K562 (cell line): Measurements from ENCODE around the gene LAMB4. TPM values are rescaled to one million over a fixed set of nuclear protein-coding genes. Genes with fewer than 3 reads are reported as not detected.

Source experiments
- ATAC-seq: fragments of 200-7000 bp; cut with Tn5 transposase; 3 replicates; pipeline ENCODE4 v1.9.1; 2020; ENCODE audit warnings: moderate library complexity
- BruUV-seq: library from RNA; stranded (reverse); fragments of 400-500 nt; replicated peaks from 2 replicates; lab custom pipeline; 2021; lab: Mats Ljungman, UMichigan
- CTCF ChIA-PET: fragments of 300-600 bp; formaldehyde crosslinking; extraction: SDS; loops from one replicate; lab custom pipeline; 2021; ENCODE audit warnings: low intra/inter-chr PET ratio; lab: Yijun Ruan, JAX
- POLR2A ChIA-PET: fragments of 300-600, 350-650 bp; sonication (Branson Sonifier 250); formaldehyde crosslinking; extraction: SDS; loops from one replicate; lab custom pipeline; 2021; ENCODE audit warnings: antibody characterized with exemption, inconsistent platforms; lab: Yijun Ruan, JAX
- DNase-seq, 4 experiments: peaks; one replicate each; pipeline versions ENCODE4 v3.0.0 to v3.0.0-alpha.2; 2011 to 2018; ENCODE audit warnings: low spot score in 3 of 4, mixed read lengths in 3 of 4; ENCODE audit errors: extremely low read depth in 1 of 4
- FAIRE-seq: peaks from 2 replicates; lab custom pipeline; 2011; peaks lifted over from hg19 to GRCh38; lab: Jason Lieb, UNC
- H2AFZ ChIP-seq: 2 replicates; pipeline ENCODE4 v1.6.0; 2011; ENCODE audit warnings: low read depth, low read length, control low read depth, inconsistent platforms
- H3K27ac ChIP-seq: fragments of 200-600 bp; 3 replicates; pipeline ENCODE4 v1.8.0; 2011; ENCODE audit warnings: low read depth, mild to moderate bottlenecking, control low read depth, inconsistent platforms, low read length, moderate library complexity, mixed read lengths; ENCODE audit errors: extremely low read depth
- H3K27me3 ChIP-seq, 2 experiments: fragments of 300-600 bp in 1 of 2; 2 replicates in 1 of 2; 3 replicates in 1 of 2; pipeline versions ENCODE4 v1.6.0 to v1.8.0; 2011; ENCODE audit warnings: inconsistent platforms in 2 of 2, low read length in 2 of 2, mild to moderate bottlenecking in 1 of 2, mixed read lengths in 1 of 2, moderate library complexity in 1 of 2; ENCODE audit not compliant: control insufficient read depth in 2 of 2, insufficient read depth in 2 of 2
- H3K36me3 ChIP-seq: fragments of 300-600 bp; 3 replicates; pipeline ENCODE4 v1.8.0; 2011; ENCODE audit warnings: mild to moderate bottlenecking, low read length, inconsistent platforms; ENCODE audit not compliant: control insufficient read depth, insufficient read depth
- H3K4me1 ChIP-seq, 2 experiments: fragments of 200-600 bp in 1 of 2; replicated peaks in 1 of 2; 2 replicates in 1 of 2; 3 replicates in 1 of 2; pipeline versions ENCODE4 v1.5.1 to v1.8.0; 2011; ENCODE audit warnings: inconsistent platforms in 2 of 2, low read length in 2 of 2, mild to moderate bottlenecking in 1 of 2, mixed read lengths in 1 of 2, moderate library complexity in 1 of 2; ENCODE audit not compliant: control insufficient read depth in 2 of 2, insufficient read depth in 2 of 2
- H3K4me2 ChIP-seq: 2 replicates; pipeline ENCODE4 v1.6.1; 2011; ENCODE audit warnings: low read length, control low read depth, inconsistent platforms, mixed read lengths; ENCODE audit not compliant: insufficient read depth
- H3K4me3 ChIP-seq: fragments of 200-600 bp; sonication (generic), shearing (Covaris generic); 2 replicates; pipeline ENCODE4 v1.5.1; 2016; ENCODE audit warnings: control low read depth, inconsistent platforms
- H3K79me2 ChIP-seq: fragments of 200-600 bp; 3 replicates; pipeline ENCODE4 v1.8.0; 2011; ENCODE audit warnings: low read length, inconsistent platforms; ENCODE audit not compliant: control insufficient read depth, insufficient read depth
- H3K9ac ChIP-seq, 2 experiments: 2 replicates each; pipeline versions ENCODE4 v1.6.0 to v1.6.1; 2011; ENCODE audit warnings: low read depth in 2 of 2, low read length in 2 of 2, control low read depth in 1 of 2, inconsistent platforms in 1 of 2, mild to moderate bottlenecking in 1 of 2, mixed read lengths in 1 of 2; ENCODE audit not compliant: insufficient read depth in 1 of 2
- H3K9me1 ChIP-seq: one replicate; pipeline ENCODE4 v1.6.0; 2011; ENCODE audit warnings: inconsistent platforms, mild to moderate bottlenecking, low read length, moderate library complexity; ENCODE audit not compliant: control insufficient read depth, insufficient read depth
- H3K9me3 ChIP-seq: replicated peaks from 2 replicates; pipeline ENCODE4 v1.5.1; 2011; ENCODE audit warnings: low read depth, low read length, inconsistent platforms; ENCODE audit not compliant: control insufficient read depth, insufficient read depth
- H4K20me1 ChIP-seq: replicated peaks from 2 replicates; pipeline ENCODE4 v1.6.1; 2011; ENCODE audit warnings: low read length, inconsistent platforms, mixed read lengths; ENCODE audit not compliant: control insufficient read depth, insufficient read depth
- HNRNPUL1 ChIP-seq: fragments of 200-400 bp; formaldehyde crosslinking; IDR thresholded peaks from 2 replicates; pipeline ENCODE4 v1.6.1; 2017; ENCODE audit warnings: low read length
- SPI1 ChIP-seq: IDR thresholded peaks from 2 replicates; pipeline ENCODE4 v1.6.1; 2011; ENCODE audit warnings: low read depth, low read length, control low read depth, borderline replicate concordance
- TSC22D4 ChIP-seq: fragments of 450-650 bp; IDR thresholded peaks from 2 replicates; pipeline ENCODE4 v1.6.1; 2016; ENCODE audit warnings: missing genetic modification characterization, missing biosample characterization, control low read depth
- ZC3H4 ChIP-seq: sonication (generic); formaldehyde crosslinking; IDR thresholded peaks from 2 replicates; pipeline ENCODE4 v1.9.0; 2021; ENCODE audit warnings: missing genetic modification reagents, borderline replicate concordance
- ZNF184 ChIP-seq: sonication (generic); formaldehyde crosslinking; IDR thresholded peaks from 2 replicates; pipeline ENCODE4 v1.5.0; 2020; ENCODE audit warnings: missing genetic modification reagents
- ZNF436 ChIP-seq: fragments of 250-450, 450-650 bp; sonication (Bioruptor Pico); formaldehyde crosslinking; IDR thresholded peaks from 2 replicates; pipeline ENCODE4 v1.7.0; 2020; ENCODE audit warnings: mild to moderate bottlenecking
- ZNF584 ChIP-seq: fragments of 200-800 bp; sonication (Bioruptor generic); IDR thresholded peaks from 2 replicates; pipeline ENCODE4 v1.6.1; 2016; ENCODE audit warnings: low read depth, mild to moderate bottlenecking, missing genetic modification characterization, missing compliant biosample characterization
- ZNF740 ChIP-seq, 3 experiments: fragments of 200-800 bp in 1 of 3; sonication (Bioruptor generic) in 1 of 3; sonication (generic) in 1 of 3; formaldehyde crosslinking in 1 of 3; IDR thresholded peaks; 2 replicates each; pipeline versions ENCODE4 v1.6.1 to v1.8.0; 2016 to 2022; ENCODE audit warnings: mild to moderate bottlenecking in 2 of 3, missing compliant biosample characterization in 2 of 3, missing genetic modification characterization in 2 of 3, missing genetic modification reagents in 1 of 3
- ZNF785 ChIP-seq: fragments of 250-450 bp; sonication (Bioruptor Pico); IDR thresholded peaks from 2 replicates; pipeline ENCODE4 v1.4.0; 2020; ENCODE audit warnings: mild to moderate bottlenecking
- WGBS: fragments of 100-300 bp; shearing (Covaris generic); methylation state at CpG from one replicate; pipeline ENCODE4 v1.1.6; 2016; ENCODE audit warnings: low coverage, mixed read lengths; ENCODE audit not compliant: insufficient coverage; ENCODE audit errors: missing lambda C conversion rate; 5-methylcytosine and 5-hydroxymethylcytosine counted together
- in situ Hi-C: fragments of 300-500 bp; cut with MboI; formaldehyde crosslinking; loops from 4 replicates; pipeline ENCODE4 v1.15.0; 2018; ENCODE audit warnings: inconsistent platforms, mixed read lengths
- intact Hi-C: fragments of 100-400 bp; cut with micrococcal nuclease; formaldehyde crosslinking; loops from 2 replicates; pipeline ENCODE4 v1.14.2; 2022
- polyA plus RNA-seq, 8 experiments: library from polyadenylated mRNA; depleted of rRNA in 4 of 8; stranded (reverse) in 5 of 8; unstranded in 3 of 8; fragments of >200 nt; fragmentation: Nextera tagmentation in 2 of 8; fragmentation: Illumina TruSeq in 1 of 8; extraction: Ambion mirVana in 2 of 8; extraction: Trizol in 1 of 8; gene quantifications; 2 replicates each; pipeline versions ENCODE4 v1.2.1 to v1.2.3, GENCODE V29; 2011 to 2014; ENCODE audit warnings: inconsistent platforms in 1 of 8, missing spikeins in 1 of 8
- total RNA-seq, 7 experiments: library from RNA; depleted of rRNA in 6 of 7; stranded (reverse); fragments of >200 nt in 6 of 7; fragmentation: Illumina TruSeq in 2 of 7; extraction: Trizol in 2 of 7; gene quantifications; 2 replicates each; pipeline versions ENCODE4 v1.2.1 to v1.2.3, GENCODE V29; 2011 to 2021; ENCODE audit warnings: low replicate concordance in 1 of 7
- TF ChIP-seq, protein P1 (sequence below), 2 experiments: fragments of 450-650 bp; IDR thresholded peaks; 2 replicates each; pipeline ENCODE4 v1.6.1; 2018; ENCODE audit warnings: mild to moderate bottlenecking in 2 of 2, low read depth in 1 of 2; ENCODE audit not compliant: partially characterized antibody in 2 of 2
- TF ChIP-seq, protein P2 (sequence below): fragments of 450-650 bp; IDR thresholded peaks from 2 replicates; pipeline ENCODE4 v1.6.1; 2018; ENCODE audit warnings: mild to moderate bottlenecking, low read depth; ENCODE audit not compliant: partially characterized antibody

LAMB4 gene
- total and polyA plus RNA-seq, 9 of the 15 experiments (the other 6 are each of a cell fraction or from before 2014, with no cell fraction given) = 0.06 to 0.13 (median 0.07) TPM; not detected in 6

DNA sequence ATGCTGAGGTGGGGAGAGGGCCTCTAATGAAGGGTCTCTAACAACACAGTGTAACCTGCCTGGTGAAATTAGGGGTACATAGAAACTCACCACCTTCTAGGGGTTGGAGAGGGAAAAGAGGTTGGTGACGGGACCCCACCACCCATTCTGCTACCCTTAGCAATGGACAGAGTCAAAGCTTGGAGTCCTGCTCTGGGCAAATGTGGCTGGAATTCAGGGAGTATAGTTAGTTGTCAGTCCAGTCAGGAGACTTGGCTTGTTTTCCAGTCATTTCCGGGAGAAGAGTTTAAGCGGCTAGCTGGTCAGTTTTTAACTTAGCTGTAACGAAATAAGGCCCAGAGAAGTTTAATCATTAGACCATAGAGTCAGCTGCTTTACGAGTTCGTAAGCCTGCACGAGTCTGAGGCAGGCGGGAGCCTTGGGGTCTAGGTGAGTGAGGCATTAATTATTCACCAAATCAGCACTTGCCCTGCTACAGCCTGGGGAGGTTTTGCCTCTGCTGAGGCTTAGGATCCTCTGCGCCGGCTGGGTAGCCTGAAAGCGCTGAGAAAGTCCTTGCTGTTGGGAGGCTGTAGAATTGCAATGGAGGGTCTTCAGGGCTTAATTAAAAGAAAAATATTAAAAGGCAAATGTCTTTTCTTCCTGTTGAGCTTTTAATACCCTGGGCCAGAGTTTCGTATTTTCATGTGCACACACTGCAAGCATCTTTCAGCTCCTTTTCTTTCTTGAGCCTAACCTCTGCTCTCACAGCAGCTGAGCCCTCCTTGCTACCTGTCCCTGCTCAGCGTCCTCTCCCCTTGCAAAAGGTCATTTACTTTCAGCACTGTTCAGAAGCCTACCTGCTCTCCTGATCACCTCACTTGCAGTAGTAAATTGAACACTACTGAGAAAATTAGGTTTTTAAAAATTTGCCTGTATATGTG lies 125.7 kb downstream of the LAMB4 start:
- Histone ChIP-seq H3K9me1 (no peaks in the 10 kb centered on the region), H3K4me2 (no peak overlapping the region), H3K36me3 (no peaks in the 10 kb centered on the region), H3K9me3 (no peaks in the 10 kb centered on the region; the same call in 1 of the 2 replicates), H3K27me3 (peaks cover 0 to 4% of the 10 kb centered on the region in 2 experiments; a peak in 2 of 5 replicates), H2AFZ (0 out of 2 replicates have a peak overlapping the region, but pooled peaks have one; percentile 11), H3K4me3 (no peak overlapping the region), H3K4me1 (peaks cover under 1 to 27% of the 10 kb centered on the region in 2 experiments; a peak in 3 of 5 replicates), H4K20me1 (no peaks in the 10 kb centered on the region), H3K9ac (no peak overlapping the region; a peak in 1 of 4 replicates), H3K79me2 (no peaks in the 10 kb centered on the region), H3K27ac (no peak overlapping the region)
- FAIRE-seq (no peak), ATAC-seq (no peak), DNase-seq (no peak)
- 61% methylated on average over 13 of the region's 13 CpGs for WGBS
- no TSS peak for BruUV-seq
- intact Hi-C loops (no loop called here), in situ Hi-C loops (no loop called here)
- CTCF ChIA-PET = no interaction called here
- POLR2A ChIA-PET = interaction anchor here (0.7 to 1.6 kb wide), 5 partner anchors 9 to 199 kb away, joined by 3 to 5 read pairs (median 3); no protein-coding TSS in a partner anchor
- no peak for TF ChIP-seq ZNF184 (CRISPR knock-in tag)
- TF ChIP-seq HNRNPUL1 = no peak
- no peak for TF ChIP-seq SPI1
- TF ChIP-seq TSC22D4 (tag) = no peak
- no peak for TF ChIP-seq ZC3H4
- TF ChIP-seq ZNF584 (CRISPR knock-in tag) = no peak
- no peak for TF ChIP-seq ZNF436 (CRISPR knock-in tag)
- no peak for TF ChIP-seq ZNF785 (CRISPR knock-in tag)
- TF ChIP-seq ZNF740 (CRISPR knock-in tag; IDR thresholded peaks at IDR 0.05) = no peak
- no peak for TF ChIP-seq ZNF740 (tag; IDR thresholded peaks at IDR 0.05)
- TF ChIP-seq, protein P1, sequence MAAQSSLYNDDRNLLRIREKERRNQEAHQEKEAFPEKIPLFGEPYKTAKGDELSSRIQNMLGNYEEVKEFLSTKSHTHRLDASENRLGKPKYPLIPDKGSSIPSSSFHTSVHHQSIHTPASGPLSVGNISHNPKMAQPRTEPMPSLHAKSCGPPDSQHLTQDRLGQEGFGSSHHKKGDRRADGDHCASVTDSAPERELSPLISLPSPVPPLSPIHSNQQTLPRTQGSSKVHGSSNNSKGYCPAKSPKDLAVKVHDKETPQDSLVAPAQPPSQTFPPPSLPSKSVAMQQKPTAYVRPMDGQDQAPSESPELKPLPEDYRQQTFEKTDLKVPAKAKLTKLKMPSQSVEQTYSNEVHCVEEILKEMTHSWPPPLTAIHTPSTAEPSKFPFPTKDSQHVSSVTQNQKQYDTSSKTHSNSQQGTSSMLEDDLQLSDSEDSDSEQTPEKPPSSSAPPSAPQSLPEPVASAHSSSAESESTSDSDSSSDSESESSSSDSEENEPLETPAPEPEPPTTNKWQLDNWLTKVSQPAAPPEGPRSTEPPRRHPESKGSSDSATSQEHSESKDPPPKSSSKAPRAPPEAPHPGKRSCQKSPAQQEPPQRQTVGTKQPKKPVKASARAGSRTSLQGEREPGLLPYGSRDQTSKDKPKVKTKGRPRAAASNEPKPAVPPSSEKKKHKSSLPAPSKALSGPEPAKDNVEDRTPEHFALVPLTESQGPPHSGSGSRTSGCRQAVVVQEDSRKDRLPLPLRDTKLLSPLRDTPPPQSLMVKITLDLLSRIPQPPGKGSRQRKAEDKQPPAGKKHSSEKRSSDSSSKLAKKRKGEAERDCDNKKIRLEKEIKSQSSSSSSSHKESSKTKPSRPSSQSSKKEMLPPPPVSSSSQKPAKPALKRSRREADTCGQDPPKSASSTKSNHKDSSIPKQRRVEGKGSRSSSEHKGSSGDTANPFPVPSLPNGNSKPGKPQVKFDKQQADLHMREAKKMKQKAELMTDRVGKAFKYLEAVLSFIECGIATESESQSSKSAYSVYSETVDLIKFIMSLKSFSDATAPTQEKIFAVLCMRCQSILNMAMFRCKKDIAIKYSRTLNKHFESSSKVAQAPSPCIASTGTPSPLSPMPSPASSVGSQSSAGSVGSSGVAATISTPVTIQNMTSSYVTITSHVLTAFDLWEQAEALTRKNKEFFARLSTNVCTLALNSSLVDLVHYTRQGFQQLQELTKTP (IDR thresholded peaks at IDR 0.05; ENCODE audit: low read depth in 1 of 2, partially characterized antibody in 2 of 2) = no peak
- TF ChIP-seq, protein P2, sequence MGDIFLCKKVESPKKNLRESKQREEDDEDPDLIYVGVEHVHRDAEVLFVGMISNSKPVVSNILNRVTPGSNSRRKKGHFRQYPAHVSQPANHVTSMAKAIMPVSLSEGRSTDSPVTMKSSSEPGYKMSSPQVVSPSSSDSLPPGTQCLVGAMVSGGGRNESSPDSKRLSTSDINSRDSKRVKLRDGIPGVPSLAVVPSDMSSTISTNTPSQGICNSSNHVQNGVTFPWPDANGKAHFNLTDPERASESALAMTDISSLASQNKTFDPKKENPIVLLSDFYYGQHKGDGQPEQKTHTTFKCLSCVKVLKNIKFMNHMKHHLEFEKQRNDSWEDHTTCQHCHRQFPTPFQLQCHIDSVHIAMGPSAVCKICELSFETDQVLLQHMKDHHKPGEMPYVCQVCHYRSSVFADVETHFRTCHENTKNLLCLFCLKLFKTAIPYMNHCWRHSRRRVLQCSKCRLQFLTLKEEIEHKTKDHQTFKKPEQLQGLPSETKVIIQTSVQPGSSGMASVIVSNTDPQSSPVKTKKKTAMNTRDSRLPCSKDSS = no peak
